DMS153 treated with DMSO at 0.1 percent for 48 hours (cell line): Measurements from ENCODE around the gene PRSS33.

Source experiments
- DNase-seq: peaks from one replicate; lab custom pipeline; 2025; ENCODE audit not compliant: unreplicated experiment; lab: John Stamatoyannopoulos, UW

PRSS33 gene

GRCh38 chr16:2744711-2745110 is 42.6 kb downstream of the PRSS33 start:
- no peak for DNase-seq

GRCh38 chr16:2743007-2743810 is 44.2 kb downstream of the PRSS33 start:
- DNase-seq = no peak

GRCh38 chr16:2742323-2743006 is 44.9 kb downstream of the PRSS33 start:
- no peak for DNase-seq

- no peak for DNase-seq
These were observed 46.2 kb downstream of the PRSS33 start for GRCh38 chr16:2741168-2741567.

GRCh38 chr16:2740476-2740875 is 46.9 kb downstream of the PRSS33 start:
- no peak for DNase-seq

- no peak for DNase-seq
These were observed 47.5 kb downstream of the PRSS33 start for GRCh38 chr16:2739625-2740430.

GRCh38 chr16:2738615-2739014 is 48.7 kb downstream of the PRSS33 start:
- DNase-seq = no peak

GRCh38 chr16:2737895-2738418 is 49.4 kb downstream of the PRSS33 start:
- no peak for DNase-seq

- no peak for DNase-seq
These were observed 50.1 kb downstream of the PRSS33 start for GRCh38 chr16:2737238-2737605.

- no peak for DNase-seq
These were observed 50.7 kb downstream of the PRSS33 start for GRCh38 chr16:2736476-2737237.

GRCh38 chr16:2734844-2735515 is 52.4 kb downstream of the PRSS33 start:
- no peak for DNase-seq
